K562 (cell line): ENCODE results near the gene RCE1. TPM values are rescaled to one million over a fixed set of nuclear protein-coding genes. Genes with fewer than 3 reads are reported as not detected.

ENCODE experiments used
- ATAC-seq: fragments of 200-7000 bp; cut with Tn5 transposase; 3 replicates; pipeline ENCODE4 v1.9.1; 2020; ENCODE audit warnings: moderate library complexity
- BruUV-seq: library from RNA; stranded (reverse); fragments of 400-500 nt; replicated peaks from 2 replicates; lab custom pipeline; 2021; lab: Mats Ljungman, UMichigan
- CTCF ChIA-PET: fragments of 300-600 bp; formaldehyde crosslinking; extraction: SDS; loops from one replicate; lab custom pipeline; 2021; ENCODE audit warnings: low intra/inter-chr PET ratio; lab: Yijun Ruan, JAX
- POLR2A ChIA-PET: fragments of 300-600, 350-650 bp; sonication (Branson Sonifier 250); formaldehyde crosslinking; extraction: SDS; loops from one replicate; lab custom pipeline; 2021; ENCODE audit warnings: antibody characterized with exemption, inconsistent platforms; lab: Yijun Ruan, JAX
- DNase-seq, 4 experiments: peaks; one replicate each; pipeline versions ENCODE4 v3.0.0 to v3.0.0-alpha.2; 2011 to 2018; ENCODE audit warnings: low spot score in 3 of 4, mixed read lengths in 3 of 4; ENCODE audit errors: extremely low read depth in 1 of 4
- FAIRE-seq: peaks from 2 replicates; lab custom pipeline; 2011; peaks lifted over from hg19 to GRCh38; lab: Jason Lieb, UNC
- H2AFZ ChIP-seq: 2 replicates; pipeline ENCODE4 v1.6.0; 2011; ENCODE audit warnings: low read depth, low read length, control low read depth, inconsistent platforms
- H3K27ac ChIP-seq: fragments of 200-600 bp; 3 replicates; pipeline ENCODE4 v1.8.0; 2011; ENCODE audit warnings: low read depth, mild to moderate bottlenecking, control low read depth, inconsistent platforms, low read length, moderate library complexity, mixed read lengths; ENCODE audit errors: extremely low read depth
- H3K27me3 ChIP-seq, 2 experiments: fragments of 300-600 bp in 1 of 2; 2 replicates in 1 of 2; 3 replicates in 1 of 2; pipeline versions ENCODE4 v1.6.0 to v1.8.0; 2011; ENCODE audit warnings: inconsistent platforms in 2 of 2, low read length in 2 of 2, mild to moderate bottlenecking in 1 of 2, mixed read lengths in 1 of 2, moderate library complexity in 1 of 2; ENCODE audit not compliant: control insufficient read depth in 2 of 2, insufficient read depth in 2 of 2
- H3K36me3 ChIP-seq: fragments of 300-600 bp; 3 replicates; pipeline ENCODE4 v1.8.0; 2011; ENCODE audit warnings: mild to moderate bottlenecking, low read length, inconsistent platforms; ENCODE audit not compliant: control insufficient read depth, insufficient read depth
- H3K4me1 ChIP-seq, 2 experiments: fragments of 200-600 bp in 1 of 2; replicated peaks in 1 of 2; 2 replicates in 1 of 2; 3 replicates in 1 of 2; pipeline versions ENCODE4 v1.5.1 to v1.8.0; 2011; ENCODE audit warnings: inconsistent platforms in 2 of 2, low read length in 2 of 2, mild to moderate bottlenecking in 1 of 2, mixed read lengths in 1 of 2, moderate library complexity in 1 of 2; ENCODE audit not compliant: control insufficient read depth in 2 of 2, insufficient read depth in 2 of 2
- H3K4me2 ChIP-seq: 2 replicates; pipeline ENCODE4 v1.6.1; 2011; ENCODE audit warnings: low read length, control low read depth, inconsistent platforms, mixed read lengths; ENCODE audit not compliant: insufficient read depth
- H3K4me3 ChIP-seq: fragments of 200-600 bp; sonication (generic), shearing (Covaris generic); 2 replicates; pipeline ENCODE4 v1.5.1; 2016; ENCODE audit warnings: control low read depth, inconsistent platforms
- H3K79me2 ChIP-seq: fragments of 200-600 bp; 3 replicates; pipeline ENCODE4 v1.8.0; 2011; ENCODE audit warnings: low read length, inconsistent platforms; ENCODE audit not compliant: control insufficient read depth, insufficient read depth
- H3K9ac ChIP-seq, 2 experiments: 2 replicates each; pipeline versions ENCODE4 v1.6.0 to v1.6.1; 2011; ENCODE audit warnings: low read depth in 2 of 2, low read length in 2 of 2, control low read depth in 1 of 2, inconsistent platforms in 1 of 2, mild to moderate bottlenecking in 1 of 2, mixed read lengths in 1 of 2; ENCODE audit not compliant: insufficient read depth in 1 of 2
- H3K9me1 ChIP-seq: one replicate; pipeline ENCODE4 v1.6.0; 2011; ENCODE audit warnings: inconsistent platforms, mild to moderate bottlenecking, low read length, moderate library complexity; ENCODE audit not compliant: control insufficient read depth, insufficient read depth
- H3K9me3 ChIP-seq: replicated peaks from 2 replicates; pipeline ENCODE4 v1.5.1; 2011; ENCODE audit warnings: low read depth, low read length, inconsistent platforms; ENCODE audit not compliant: control insufficient read depth, insufficient read depth
- H4K20me1 ChIP-seq: replicated peaks from 2 replicates; pipeline ENCODE4 v1.6.1; 2011; ENCODE audit warnings: low read length, inconsistent platforms, mixed read lengths; ENCODE audit not compliant: control insufficient read depth, insufficient read depth
- CBFA2T3 ChIP-seq: fragments of 450-650 bp; IDR thresholded peaks from 2 replicates; pipeline ENCODE4 v1.6.1; 2017
- ELF2 ChIP-seq: fragments of 250-450 bp; sonication (Bioruptor Pico); IDR thresholded peaks from 2 replicates; pipeline ENCODE4 v1.5.0; 2021; ENCODE audit warnings: mild to moderate bottlenecking
- FIP1L1 ChIP-seq: fragments of 200-400 bp; formaldehyde crosslinking; IDR thresholded peaks from 2 replicates; pipeline ENCODE4 v1.6.1; 2018; ENCODE audit warnings: mild to moderate bottlenecking, low read depth, low read length; ENCODE audit not compliant: poor library complexity, severe bottlenecking
- HINFP ChIP-seq: fragments of 450-650 bp; conservative IDR thresholded peaks from 2 replicates; pipeline ENCODE4 v1.6.1; 2016; ENCODE audit warnings: missing genetic modification characterization, low read depth, mild to moderate bottlenecking, control low read depth, missing compliant biosample characterization
- NR1H2 ChIP-seq: sonication (generic); formaldehyde crosslinking; IDR thresholded peaks from 2 replicates; pipeline ENCODE4 v1.4.0; 2020; ENCODE audit warnings: mild to moderate bottlenecking, missing genetic modification reagents
- PHTF2 ChIP-seq: fragments of 250-450 bp; sonication (Bioruptor Pico); IDR thresholded peaks from 2 replicates; pipeline ENCODE4 v1.5.0; 2021; ENCODE audit warnings: mild to moderate bottlenecking
- SMC3 ChIP-seq: conservative IDR thresholded peaks from 2 replicates; pipeline ENCODE4 v1.6.1; 2011; ENCODE audit warnings: low read depth, low read length, improper control_type of control experiment; ENCODE audit not compliant: insufficient read depth
- TAL1 ChIP-seq: fragments of 450-650 bp; IDR thresholded peaks from 2 replicates; pipeline ENCODE4 v1.6.1; 2016; ENCODE audit warnings: mild to moderate bottlenecking
- XRCC3 ChIP-seq: fragments of 450-650 bp; IDR thresholded peaks from 2 replicates; pipeline ENCODE4 v1.6.1; 2017; ENCODE audit warnings: mild to moderate bottlenecking, moderate library complexity
- ZNF384 ChIP-seq: IDR thresholded peaks from 2 replicates; pipeline ENCODE4 v1.6.1; 2012; ENCODE audit warnings: low read depth, low read length, improper control_type of control experiment
- ZNF778 ChIP-seq: fragments of 450-650 bp; formaldehyde crosslinking; IDR thresholded peaks from 2 replicates; pipeline ENCODE4 v1.4.0; 2020; ENCODE audit warnings: mild to moderate bottlenecking, moderate library complexity
- WGBS: fragments of 100-300 bp; shearing (Covaris generic); methylation state at CpG from one replicate; pipeline ENCODE4 v1.1.6; 2016; ENCODE audit warnings: low coverage, mixed read lengths; ENCODE audit not compliant: insufficient coverage; ENCODE audit errors: missing lambda C conversion rate; 5-methylcytosine and 5-hydroxymethylcytosine counted together
- in situ Hi-C: fragments of 300-500 bp; cut with MboI; formaldehyde crosslinking; loops from 4 replicates; pipeline ENCODE4 v1.15.0; 2018; ENCODE audit warnings: inconsistent platforms, mixed read lengths
- intact Hi-C: fragments of 100-400 bp; cut with micrococcal nuclease; formaldehyde crosslinking; loops from 2 replicates; pipeline ENCODE4 v1.14.2; 2022
- polyA plus RNA-seq, 8 experiments: library from polyadenylated mRNA; depleted of rRNA in 4 of 8; stranded (reverse) in 5 of 8; unstranded in 3 of 8; fragments of >200 nt; fragmentation: Nextera tagmentation in 2 of 8; fragmentation: Illumina TruSeq in 1 of 8; extraction: Ambion mirVana in 2 of 8; extraction: Trizol in 1 of 8; gene quantifications; 2 replicates each; pipeline versions ENCODE4 v1.2.1 to v1.2.3, GENCODE V29; 2011 to 2014; ENCODE audit warnings: inconsistent platforms in 1 of 8, missing spikeins in 1 of 8
- total RNA-seq, 7 experiments: library from RNA; depleted of rRNA in 6 of 7; stranded (reverse); fragments of >200 nt in 6 of 7; fragmentation: Illumina TruSeq in 2 of 7; extraction: Trizol in 2 of 7; gene quantifications; 2 replicates each; pipeline versions ENCODE4 v1.2.1 to v1.2.3, GENCODE V29; 2011 to 2021; ENCODE audit warnings: low replicate concordance in 1 of 7
- TF ChIP-seq, protein P1 (sequence below): fragments of 200-800 bp; sonication (Bioruptor generic); IDR thresholded peaks from 2 replicates; pipeline ENCODE4 v1.6.1; 2017; ENCODE audit warnings: missing genetic modification characterization, missing compliant biosample characterization
- TF ChIP-seq, protein P2 (sequence below), 2 experiments: fragments of 250-450 bp in 1 of 2; fragments of 450-650 bp in 1 of 2; sonication (Bioruptor Pico) in 1 of 2; IDR thresholded peaks; 2 replicates each; pipeline versions ENCODE4 v1.6.1 to v1.8.0; 2016 to 2021; ENCODE audit warnings: mild to moderate bottlenecking in 2 of 2, moderate library complexity in 2 of 2, missing compliant biosample characterization in 1 of 2, missing genetic modification characterization in 1 of 2
- TF ChIP-seq, protein P3 (sequence below), 2 experiments: fragments of 150-350 bp in 1 of 2; IDR thresholded peaks; 2 replicates each; pipeline ENCODE4 v1.6.1; 2012 to 2016; ENCODE audit warnings: low read depth in 2 of 2, low read length in 2 of 2, mild to moderate bottlenecking in 1 of 2, moderate library complexity in 1 of 2

The RCE1 gene
- total and polyA plus RNA-seq, 9 of the 15 experiments (the other 6 are each of a cell fraction or from before 2014, with no cell fraction given) = 0.75 to 41.5 (median 15.1) TPM

- no peaks in the 10 kb centered on the region for H3K9me1 ChIP-seq
- peaks cover 25% of the 10 kb centered on the region for H3K79me2 ChIP-seq
- no peaks in the 10 kb centered on the region for H3K27me3 ChIP-seq
- 81% methylated on average over 11 of the region's 12 CpGs for WGBS
- peaks cover 11 to 91% of the 10 kb centered on the region in 2 experiments; a peak in 4 of 5 replicates for H3K4me1 ChIP-seq
- H3K36me3 ChIP-seq = peaks cover 26% of the 10 kb centered on the region; the same call in 2 of the 3 replicates
- CTCF ChIA-PET = no interaction called here
- H4K20me1 ChIP-seq = no peaks in the 10 kb centered on the region
- no peak overlapping the region for H2AFZ ChIP-seq
- in situ Hi-C loops = loop anchor here (5.0 kb wide), 1 partner anchor 123 kb away; the partner anchor contains the start of gene C11orf86
- no TSS peak for BruUV-seq
- FAIRE-seq (no peak), DNase-seq (no peak), ATAC-seq (no peak)
- H3K4me3 ChIP-seq = no peak overlapping the region
- intact Hi-C loops = no loop called here
- POLR2A ChIA-PET = interaction anchor here (0.6 to 5.5 kb wide), 2 partner anchors 10 to 177 kb away, joined by 3 to 58 read pairs; partner anchors contain the start of genes RBM4B and RCE1
- no peaks in the 10 kb centered on the region for H3K9me3 ChIP-seq
- peak overlapping the region in 1 of 2 experiments; percentile 15; a peak in 2 of 4 replicates for H3K9ac ChIP-seq
- H3K27ac ChIP-seq = no peak overlapping the region; the same call in 2 of the 3 replicates
- H3K4me2 ChIP-seq = no peak overlapping the region
- TF ChIP-seq FIP1L1 (no peak), PHTF2 (no peak), XRCC3 (no peak), SMC3 (no peak), ELF2 (CRISPR knock-in tag) (no peak), ZNF384 (no peak), TAL1 (no peak), NR1H2 (CRISPR knock-in tag) (no peak), CBFA2T3 (no peak), ZNF778 (CRISPR knock-in tag) (no peak), HINFP (no peak)
- TF ChIP-seq, protein P1, sequence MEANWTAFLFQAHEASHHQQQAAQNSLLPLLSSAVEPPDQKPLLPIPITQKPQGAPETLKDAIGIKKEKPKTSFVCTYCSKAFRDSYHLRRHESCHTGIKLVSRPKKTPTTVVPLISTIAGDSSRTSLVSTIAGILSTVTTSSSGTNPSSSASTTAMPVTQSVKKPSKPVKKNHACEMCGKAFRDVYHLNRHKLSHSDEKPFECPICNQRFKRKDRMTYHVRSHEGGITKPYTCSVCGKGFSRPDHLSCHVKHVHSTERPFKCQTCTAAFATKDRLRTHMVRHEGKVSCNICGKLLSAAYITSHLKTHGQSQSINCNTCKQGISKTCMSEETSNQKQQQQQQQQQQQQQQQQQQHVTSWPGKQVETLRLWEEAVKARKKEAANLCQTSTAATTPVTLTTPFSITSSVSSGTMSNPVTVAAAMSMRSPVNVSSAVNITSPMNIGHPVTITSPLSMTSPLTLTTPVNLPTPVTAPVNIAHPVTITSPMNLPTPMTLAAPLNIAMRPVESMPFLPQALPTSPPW = no peak
- TF ChIP-seq, protein P2, sequence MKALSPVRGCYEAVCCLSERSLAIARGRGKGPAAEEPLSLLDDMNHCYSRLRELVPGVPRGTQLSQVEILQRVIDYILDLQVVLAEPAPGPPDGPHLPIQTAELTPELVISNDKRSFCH (CRISPR knock-in tag; IDR thresholded peaks at IDR 0.05) = no peak
- TF ChIP-seq, protein P2 (tag; IDR thresholded peaks at IDR 0.05) = no peak
- TF ChIP-seq, protein P3, sequence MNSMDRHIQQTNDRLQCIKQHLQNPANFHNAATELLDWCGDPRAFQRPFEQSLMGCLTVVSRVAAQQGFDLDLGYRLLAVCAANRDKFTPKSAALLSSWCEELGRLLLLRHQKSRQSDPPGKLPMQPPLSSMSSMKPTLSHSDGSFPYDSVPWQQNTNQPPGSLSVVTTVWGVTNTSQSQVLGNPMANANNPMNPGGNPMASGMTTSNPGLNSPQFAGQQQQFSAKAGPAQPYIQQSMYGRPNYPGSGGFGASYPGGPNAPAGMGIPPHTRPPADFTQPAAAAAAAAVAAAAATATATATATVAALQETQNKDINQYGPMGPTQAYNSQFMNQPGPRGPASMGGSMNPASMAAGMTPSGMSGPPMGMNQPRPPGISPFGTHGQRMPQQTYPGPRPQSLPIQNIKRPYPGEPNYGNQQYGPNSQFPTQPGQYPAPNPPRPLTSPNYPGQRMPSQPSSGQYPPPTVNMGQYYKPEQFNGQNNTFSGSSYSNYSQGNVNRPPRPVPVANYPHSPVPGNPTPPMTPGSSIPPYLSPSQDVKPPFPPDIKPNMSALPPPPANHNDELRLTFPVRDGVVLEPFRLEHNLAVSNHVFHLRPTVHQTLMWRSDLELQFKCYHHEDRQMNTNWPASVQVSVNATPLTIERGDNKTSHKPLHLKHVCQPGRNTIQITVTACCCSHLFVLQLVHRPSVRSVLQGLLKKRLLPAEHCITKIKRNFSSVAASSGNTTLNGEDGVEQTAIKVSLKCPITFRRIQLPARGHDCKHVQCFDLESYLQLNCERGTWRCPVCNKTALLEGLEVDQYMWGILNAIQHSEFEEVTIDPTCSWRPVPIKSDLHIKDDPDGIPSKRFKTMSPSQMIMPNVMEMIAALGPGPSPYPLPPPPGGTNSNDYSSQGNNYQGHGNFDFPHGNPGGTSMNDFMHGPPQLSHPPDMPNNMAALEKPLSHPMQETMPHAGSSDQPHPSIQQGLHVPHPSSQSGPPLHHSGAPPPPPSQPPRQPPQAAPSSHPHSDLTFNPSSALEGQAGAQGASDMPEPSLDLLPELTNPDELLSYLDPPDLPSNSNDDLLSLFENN (IDR thresholded peaks at IDR 0.05; ENCODE audit: low read depth in 2 of 2, low read length in 2 of 2) = no peak
These were observed 11.0 kb downstream of the RCE1 start for GRCh38 chr11:66854231-66854661.
